ENCODE data around the gene CSRP2. TPM values are rescaled to one million over a fixed set of nuclear protein-coding genes. Genes with fewer than 3 reads are reported as not detected.

Gene CSRP2
- total and polyA plus RNA-seq, 4 donors = 3.7 to 38.0 (median 26.2) TPM

DNA sequence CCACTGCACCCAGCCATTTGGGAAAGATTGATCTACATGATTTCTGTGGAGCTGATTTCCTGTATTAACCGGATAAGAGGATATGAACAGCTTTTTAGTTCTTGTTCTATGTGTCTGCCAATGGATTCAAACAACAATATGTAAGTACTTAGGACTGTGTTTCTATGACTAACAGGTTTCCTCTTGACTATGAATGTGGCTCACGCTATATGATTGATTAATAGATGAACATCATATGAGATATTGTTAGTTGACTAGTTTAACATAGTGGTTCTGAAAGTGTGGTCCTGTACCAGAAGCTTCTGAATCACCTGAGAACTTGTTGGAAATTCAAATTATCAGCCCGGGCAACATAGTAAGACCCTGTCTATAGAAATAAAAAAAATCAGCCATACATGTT, 12.8 kb upstream of the CSRP2 start:
- Histone ChIP-seq H3K4me3 (ENCODE audit: low read depth in 1 of 3, low read length in 3 of 3) (no peak overlapping the region), H3K27me3 (ENCODE audit: control insufficient read depth in 4 of 4, insufficient read depth in 4 of 4, low read length in 3 of 4) (no peaks in the 10 kb centered on the region), H3K36me3 (ENCODE audit: control insufficient read depth in 4 of 4, insufficient read depth in 3 of 4, low read depth in 1 of 4, low read length in 3 of 4) (no peaks in the 10 kb centered on the region), H3K27ac (ENCODE audit: low read depth in 1 of 2, low read length in 2 of 2) (no peak overlapping the region), H3K9me3 (ENCODE audit: control insufficient read depth in 4 of 4, low read length in 3 of 4) (peaks cover 0 to 2% (median 0%) of the 10 kb centered on the region in 4 donors), H3K9ac (ENCODE audit: low read depth in 1 of 2, low read length in 2 of 2) (no peak overlapping the region), H3K4me1 (ENCODE audit: control insufficient read depth in 4 of 4, insufficient read depth in 4 of 4, low read length in 3 of 4) (no peaks in the 10 kb centered on the region)
- WGBS = 91% methylated on average over 3 of the region's 3 CpGs
- DNase-seq (ENCODE audit: low spot score) = no peak
- no peak for TF ChIP-seq MAX (IDR thresholded peaks at IDR 0.05)
- TF ChIP-seq NR2F2 (IDR thresholded peaks at IDR 0.05) = no peak
- no peak for TF ChIP-seq RAD21 (IDR thresholded peaks at IDR 0.05)
- no peak for TF ChIP-seq YY1 (IDR thresholded peaks at IDR 0.05)
- TF ChIP-seq, protein P1, sequence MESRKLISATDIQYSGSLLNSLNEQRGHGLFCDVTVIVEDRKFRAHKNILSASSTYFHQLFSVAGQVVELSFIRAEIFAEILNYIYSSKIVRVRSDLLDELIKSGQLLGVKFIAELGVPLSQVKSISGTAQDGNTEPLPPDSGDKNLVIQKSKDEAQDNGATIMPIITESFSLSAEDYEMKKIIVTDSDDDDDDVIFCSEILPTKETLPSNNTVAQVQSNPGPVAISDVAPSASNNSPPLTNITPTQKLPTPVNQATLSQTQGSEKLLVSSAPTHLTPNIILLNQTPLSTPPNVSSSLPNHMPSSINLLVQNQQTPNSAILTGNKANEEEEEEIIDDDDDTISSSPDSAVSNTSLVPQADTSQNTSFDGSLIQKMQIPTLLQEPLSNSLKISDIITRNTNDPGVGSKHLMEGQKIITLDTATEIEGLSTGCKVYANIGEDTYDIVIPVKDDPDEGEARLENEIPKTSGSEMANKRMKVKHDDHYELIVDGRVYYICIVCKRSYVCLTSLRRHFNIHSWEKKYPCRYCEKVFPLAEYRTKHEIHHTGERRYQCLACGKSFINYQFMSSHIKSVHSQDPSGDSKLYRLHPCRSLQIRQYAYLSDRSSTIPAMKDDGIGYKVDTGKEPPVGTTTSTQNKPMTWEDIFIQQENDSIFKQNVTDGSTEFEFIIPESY (IDR thresholded peaks at IDR 0.05) = no peak
- TF ChIP-seq JUND (IDR thresholded peaks at IDR 0.05) = no peak
- TF ChIP-seq, protein P2, sequence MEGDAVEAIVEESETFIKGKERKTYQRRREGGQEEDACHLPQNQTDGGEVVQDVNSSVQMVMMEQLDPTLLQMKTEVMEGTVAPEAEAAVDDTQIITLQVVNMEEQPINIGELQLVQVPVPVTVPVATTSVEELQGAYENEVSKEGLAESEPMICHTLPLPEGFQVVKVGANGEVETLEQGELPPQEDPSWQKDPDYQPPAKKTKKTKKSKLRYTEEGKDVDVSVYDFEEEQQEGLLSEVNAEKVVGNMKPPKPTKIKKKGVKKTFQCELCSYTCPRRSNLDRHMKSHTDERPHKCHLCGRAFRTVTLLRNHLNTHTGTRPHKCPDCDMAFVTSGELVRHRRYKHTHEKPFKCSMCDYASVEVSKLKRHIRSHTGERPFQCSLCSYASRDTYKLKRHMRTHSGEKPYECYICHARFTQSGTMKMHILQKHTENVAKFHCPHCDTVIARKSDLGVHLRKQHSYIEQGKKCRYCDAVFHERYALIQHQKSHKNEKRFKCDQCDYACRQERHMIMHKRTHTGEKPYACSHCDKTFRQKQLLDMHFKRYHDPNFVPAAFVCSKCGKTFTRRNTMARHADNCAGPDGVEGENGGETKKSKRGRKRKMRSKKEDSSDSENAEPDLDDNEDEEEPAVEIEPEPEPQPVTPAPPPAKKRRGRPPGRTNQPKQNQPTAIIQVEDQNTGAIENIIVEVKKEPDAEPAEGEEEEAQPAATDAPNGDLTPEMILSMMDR (IDR thresholded peaks at IDR 0.05; ENCODE audit: low read depth, low read length, missing input control) = no peak
- TF ChIP-seq ATF3 (IDR thresholded peaks at IDR 0.05) = no peak
- no peak for TF ChIP-seq TAF1 (conservative IDR thresholded peaks at IDR 0.05)
- no peak for TF ChIP-seq SP1 (IDR thresholded peaks at IDR 0.05)
- no peak for TF ChIP-seq RXRA (IDR thresholded peaks at IDR 0.05)
- TF ChIP-seq GABPA (IDR thresholded peaks at IDR 0.05 in 1 of 2, conservative IDR thresholded peaks at IDR 0.05 in 1 of 2) = no peak

DNA sequence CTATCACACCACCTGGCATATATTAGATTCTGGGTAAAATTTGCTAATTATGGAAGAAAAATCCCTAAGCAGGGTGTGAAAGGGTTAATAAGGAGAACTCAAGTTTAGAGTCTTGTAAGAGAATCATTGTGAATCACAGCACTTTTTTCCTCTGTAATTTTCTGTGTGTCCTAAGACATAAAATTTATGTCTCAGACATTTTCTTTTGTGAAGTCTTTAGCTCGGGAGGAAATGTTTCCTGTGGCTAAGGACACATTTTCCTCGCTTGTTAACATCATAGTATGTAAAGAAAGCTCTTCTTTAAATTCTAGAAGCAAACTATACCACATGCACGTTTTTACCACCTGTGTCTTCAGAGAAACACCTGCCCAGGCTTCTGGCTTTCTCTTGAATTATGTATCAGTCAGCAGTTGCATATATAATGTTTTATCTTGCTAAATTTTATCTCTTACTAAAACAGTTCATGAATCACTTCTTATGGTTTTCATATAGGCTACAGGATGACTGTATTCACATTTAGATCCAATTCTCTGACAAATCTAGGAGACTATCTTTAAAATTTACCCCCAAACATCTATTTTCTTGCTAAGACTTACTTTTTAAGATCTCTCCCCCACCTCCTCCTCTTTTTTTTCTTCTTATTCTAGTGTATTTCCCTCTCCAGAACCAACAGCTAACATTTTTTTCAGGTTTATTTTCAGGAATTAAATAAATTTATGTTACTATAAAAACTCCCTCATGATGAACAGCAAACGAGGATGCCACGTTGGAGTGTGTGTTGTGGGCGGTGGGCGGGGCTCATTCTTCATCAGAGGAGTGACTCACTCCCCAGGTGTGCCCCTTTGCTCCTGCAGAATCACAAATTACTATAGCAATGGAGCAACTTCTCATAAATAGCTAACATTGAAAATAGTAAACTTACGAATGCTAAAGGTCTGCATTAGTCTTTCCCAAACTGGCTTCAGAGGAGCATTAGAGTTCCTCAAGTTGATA, 11.6 kb upstream of the CSRP2 start:
- no peaks in the 10 kb centered on the region for H3K36me3 ChIP-seq (ENCODE audit: control insufficient read depth in 4 of 4, insufficient read depth in 3 of 4, low read depth in 1 of 4, low read length in 3 of 4)
- peaks cover 0 to 2% (median 0%) of the 10 kb centered on the region in 4 donors for H3K9me3 ChIP-seq (ENCODE audit: control insufficient read depth in 4 of 4, low read length in 3 of 4)
- WGBS = 62% methylated on average over 8 of the region's 8 CpGs
- no peak overlapping the region for H3K27ac ChIP-seq (ENCODE audit: low read depth in 1 of 2, low read length in 2 of 2)
- H3K27me3 ChIP-seq (ENCODE audit: control insufficient read depth in 4 of 4, insufficient read depth in 4 of 4, low read length in 3 of 4) = no peaks in the 10 kb centered on the region
- no peak overlapping the region for H3K4me3 ChIP-seq (ENCODE audit: low read depth in 1 of 3, low read length in 3 of 3)
- H3K4me1 ChIP-seq (ENCODE audit: control insufficient read depth in 4 of 4, insufficient read depth in 4 of 4, low read length in 3 of 4) = peaks cover 0 to 4% (median 1%) of the 10 kb centered on the region in 4 donors
- no peak for DNase-seq (ENCODE audit: low spot score)
- no peak overlapping the region for H3K9ac ChIP-seq (ENCODE audit: low read depth in 1 of 2, low read length in 2 of 2)
- no peak for TF ChIP-seq SP1 (IDR thresholded peaks at IDR 0.05)
- TF ChIP-seq HNF4A (conservative IDR thresholded peaks at IDR 0.05) = no peak
- TF ChIP-seq FOXA2 (IDR thresholded peaks at IDR 0.05) = no peak

All from liver (tissue), 9 donors.